HG02678 (cell line): ENCODE measurements around the gene CXCL14.
A peak's percentile ranks its signal among the peaks of the same experiment; 100 is the strongest.

Experiments
- ATAC-seq: cut with Tn5 transposase; IDR thresholded peaks from one replicate; pipeline ENCODE4 v1.9.1; 2021; ENCODE audit warnings: mild to moderate bottlenecking, moderate library complexity; ENCODE audit not compliant: unreplicated experiment

The CXCL14 gene

DNA sequence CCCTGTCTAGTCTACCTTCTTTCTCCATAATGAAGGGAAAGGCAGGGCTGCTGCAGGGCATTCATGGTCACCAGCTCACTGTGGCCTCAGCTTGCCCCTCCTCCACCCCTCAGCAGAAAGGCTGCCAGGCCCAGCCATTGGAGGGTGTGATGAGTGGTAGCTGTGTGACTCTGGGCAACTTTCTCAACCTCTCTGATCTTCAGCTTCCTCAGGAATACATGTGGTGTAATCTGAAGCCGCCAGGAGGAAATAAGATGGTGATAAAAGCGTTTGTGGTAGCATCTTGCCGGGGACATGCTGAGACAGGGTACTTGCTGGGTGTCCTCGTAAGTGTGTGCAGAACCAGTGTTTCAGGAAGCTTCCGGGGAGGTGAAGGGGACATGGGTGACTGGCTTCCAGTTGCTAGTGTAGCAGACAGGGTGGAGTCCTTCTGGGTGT, 9.8 kb downstream of the CXCL14 start:
- no peak for ATAC-seq

DNA sequence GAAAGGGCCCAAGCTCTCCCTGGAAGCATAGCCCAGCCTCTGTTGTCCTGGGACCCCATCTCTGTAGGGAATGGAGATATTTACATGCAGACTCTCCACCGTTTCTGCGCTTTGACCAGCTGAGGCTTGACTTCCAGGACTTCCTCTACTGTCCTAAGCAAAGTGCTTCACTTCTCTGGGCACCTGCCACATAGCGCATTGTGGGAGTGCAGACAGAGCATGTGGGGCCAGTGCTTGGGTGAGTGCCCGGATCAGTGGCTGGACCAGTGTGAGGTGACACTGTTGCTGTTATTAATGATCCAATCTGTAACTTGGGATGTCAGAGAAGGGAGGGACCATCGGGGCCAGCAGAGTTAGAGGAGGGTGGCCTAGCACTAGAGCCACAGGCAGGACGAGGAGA, 10.5 kb downstream of the CXCL14 start:
- no peak for ATAC-seq

DNA sequence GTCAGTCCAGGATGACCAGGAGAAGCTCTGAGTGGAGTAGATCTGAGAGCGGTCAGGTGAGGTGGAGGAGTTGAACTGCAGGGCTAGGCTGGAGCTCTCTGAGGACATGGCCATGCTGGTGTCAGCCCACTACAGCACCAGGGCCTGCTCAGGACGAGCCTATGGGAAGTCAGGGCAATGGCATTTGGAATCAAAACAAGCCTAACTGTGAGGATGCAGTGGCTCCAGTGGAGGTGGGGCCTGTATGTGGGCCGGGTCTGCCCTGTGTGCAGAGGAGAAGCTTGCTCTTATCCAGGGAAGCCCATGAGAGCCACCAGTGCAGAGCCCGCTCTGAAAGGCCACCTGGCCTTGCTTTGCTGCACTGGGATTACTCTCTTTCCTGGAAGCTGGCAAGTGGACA, 11.1 kb downstream of the CXCL14 start:
- ATAC-seq = no peak

DNA sequence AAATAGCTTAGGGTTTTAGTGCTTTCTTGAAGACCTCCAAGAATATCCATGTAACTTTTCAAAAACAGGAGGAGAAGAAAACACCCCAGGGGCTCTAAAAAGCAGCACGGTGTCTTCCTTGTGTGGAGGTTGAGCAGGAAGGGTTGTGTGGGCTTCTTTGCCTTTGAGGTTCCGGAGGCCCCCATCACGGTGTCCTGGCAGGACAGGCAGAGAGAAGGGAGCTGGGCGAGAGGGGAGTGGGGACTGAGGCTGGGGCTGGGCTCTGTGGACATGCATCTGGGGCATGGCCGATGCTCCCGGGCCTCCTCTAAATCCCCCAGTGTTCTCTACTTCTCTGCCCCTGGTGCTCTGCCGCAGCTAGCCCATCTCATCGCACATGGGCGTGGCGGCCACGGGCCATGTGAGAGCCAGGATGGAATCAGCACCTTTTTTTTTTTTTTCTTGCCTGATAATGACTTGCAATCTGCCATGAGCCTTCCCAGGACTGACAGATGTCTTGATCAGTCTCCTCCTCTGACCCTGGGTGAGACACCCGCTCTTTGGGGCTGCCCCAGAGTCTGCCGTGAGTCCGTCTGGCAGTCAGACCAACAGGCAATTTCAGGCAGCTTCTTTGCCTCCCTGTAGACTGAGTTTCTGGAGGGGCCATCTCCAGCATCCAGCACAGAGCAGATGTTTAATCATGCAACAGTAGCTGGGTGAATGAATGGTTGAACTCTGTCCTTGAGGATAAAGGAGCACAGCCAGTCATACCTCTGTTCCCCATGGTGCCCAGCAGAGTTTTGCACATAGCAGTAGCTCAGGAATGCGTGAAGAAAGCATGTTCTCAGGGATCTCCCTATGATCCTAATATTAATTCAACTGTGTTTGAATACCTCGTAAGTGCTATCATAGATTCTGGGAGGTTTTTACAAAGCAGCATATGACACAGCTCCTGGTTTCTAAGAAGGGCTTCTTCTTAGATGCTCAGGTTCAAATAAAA, 12.1 kb downstream of the CXCL14 start:
- no peak for ATAC-seq

DNA sequence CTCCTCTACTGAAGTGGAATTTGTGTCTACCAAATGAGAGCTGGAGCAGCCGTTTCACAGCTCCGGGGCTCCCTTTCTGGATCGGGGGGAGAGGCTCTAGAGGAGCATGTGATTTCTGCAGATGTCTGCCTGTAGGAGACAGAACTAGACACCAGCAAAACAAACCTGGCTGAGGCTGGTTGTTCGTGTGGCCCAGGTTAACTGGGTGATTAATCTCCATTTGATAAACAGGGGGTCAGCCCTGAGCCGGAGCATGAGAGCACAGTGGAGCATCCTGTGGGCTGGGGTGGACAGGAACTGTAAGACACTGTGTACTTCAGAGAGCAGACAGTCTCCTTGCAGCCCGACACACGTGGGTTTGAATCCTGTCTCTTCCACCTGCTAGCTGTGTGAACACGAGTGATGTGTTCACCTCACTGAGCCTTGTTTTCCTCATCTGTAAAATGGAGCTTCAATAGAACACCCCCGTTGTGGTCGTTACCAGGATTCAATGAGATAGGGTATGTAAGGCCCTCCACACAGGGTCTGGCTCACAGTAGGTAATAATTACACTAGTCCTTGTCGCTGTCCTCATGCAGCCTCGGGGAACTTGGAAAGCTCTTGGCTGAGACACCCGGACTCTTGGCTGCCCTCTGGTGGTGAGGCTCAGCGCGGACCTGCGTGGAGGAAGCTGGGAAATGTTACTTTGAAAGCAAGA, 12.9 kb downstream of the CXCL14 start:
- no peak for ATAC-seq

DNA sequence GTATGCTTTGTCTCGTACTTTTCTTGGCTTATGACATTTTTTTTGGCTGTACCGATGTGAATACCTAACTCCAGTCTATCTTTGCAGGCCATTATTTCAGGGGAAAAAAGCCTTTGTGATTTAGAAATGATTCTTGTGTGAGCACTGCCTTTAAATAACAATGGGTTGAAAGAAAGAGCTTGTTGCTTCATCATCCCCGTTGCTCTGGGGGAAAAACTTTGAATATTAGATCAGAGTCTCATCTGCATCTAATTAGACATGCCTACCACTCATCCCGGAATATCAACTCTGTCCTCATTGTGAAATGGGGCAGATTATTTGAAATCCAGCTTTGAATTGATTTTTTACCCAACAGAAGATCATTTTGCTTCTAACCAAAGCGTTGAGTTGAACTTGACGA, 13.5 kb downstream of the CXCL14 start:
- no peak for ATAC-seq

DNA sequence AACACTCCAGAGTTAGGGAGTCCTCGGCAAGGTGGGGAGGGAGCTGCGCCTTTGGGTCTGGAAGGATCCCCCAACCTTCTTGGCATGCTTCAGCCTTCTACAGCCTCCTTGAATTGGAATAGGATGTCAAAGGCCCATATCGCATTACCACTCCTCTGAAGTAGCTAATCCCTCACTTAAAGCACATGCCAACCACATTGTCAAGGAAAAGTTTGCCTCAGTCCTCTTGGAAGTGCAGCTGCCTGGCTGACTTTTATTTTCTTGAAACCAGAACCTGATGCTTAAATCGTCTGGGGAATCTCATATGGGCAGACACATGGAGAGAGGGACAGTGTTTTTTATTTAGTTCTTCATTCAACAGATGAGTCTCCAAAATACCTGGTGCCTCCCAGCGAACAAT, 14.5 kb downstream of the CXCL14 start:
- no peak for ATAC-seq

DNA sequence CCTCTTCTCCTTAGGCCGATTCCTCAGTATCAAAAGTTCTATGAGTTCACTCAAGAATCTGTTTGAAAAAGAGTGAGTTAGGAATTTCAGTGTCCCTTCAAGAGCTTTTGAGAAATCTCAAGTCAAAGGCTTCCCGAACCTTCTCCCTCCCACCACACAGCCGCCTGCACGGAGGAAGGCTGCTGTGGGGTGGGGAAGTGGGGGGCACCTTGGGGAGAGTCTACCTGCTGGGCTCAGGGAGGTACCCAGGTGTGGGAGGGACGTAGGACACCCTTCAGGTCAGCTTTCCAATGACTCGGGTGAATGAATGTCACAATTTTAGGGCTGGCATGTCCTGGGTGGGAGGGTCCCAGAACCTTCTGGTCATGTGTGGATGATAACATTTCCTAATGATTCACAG, 17.5 kb downstream of the CXCL14 start:
- ATAC-seq = no peak

DNA sequence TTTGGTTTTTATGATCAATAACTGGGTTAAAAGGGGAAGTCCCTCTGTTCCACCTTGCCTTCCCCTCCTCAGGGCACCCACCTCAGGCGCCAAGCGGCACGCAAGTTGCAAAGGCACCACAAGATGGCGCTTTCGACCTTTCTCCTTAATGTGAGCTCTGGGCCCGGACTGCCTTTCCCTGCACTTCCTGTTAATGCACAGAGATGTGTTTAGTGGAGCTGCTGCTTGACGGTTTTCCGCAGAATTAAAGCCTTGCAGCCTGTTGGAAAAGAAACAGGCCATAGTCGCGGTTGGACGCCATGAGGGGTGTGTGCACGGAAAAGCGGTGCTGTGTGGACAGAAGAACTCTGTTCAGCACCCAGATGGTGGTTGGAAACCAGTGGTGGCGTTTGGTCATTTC, 17.9 kb downstream of the CXCL14 start:
- ATAC-seq = peak; percentile 94

DNA sequence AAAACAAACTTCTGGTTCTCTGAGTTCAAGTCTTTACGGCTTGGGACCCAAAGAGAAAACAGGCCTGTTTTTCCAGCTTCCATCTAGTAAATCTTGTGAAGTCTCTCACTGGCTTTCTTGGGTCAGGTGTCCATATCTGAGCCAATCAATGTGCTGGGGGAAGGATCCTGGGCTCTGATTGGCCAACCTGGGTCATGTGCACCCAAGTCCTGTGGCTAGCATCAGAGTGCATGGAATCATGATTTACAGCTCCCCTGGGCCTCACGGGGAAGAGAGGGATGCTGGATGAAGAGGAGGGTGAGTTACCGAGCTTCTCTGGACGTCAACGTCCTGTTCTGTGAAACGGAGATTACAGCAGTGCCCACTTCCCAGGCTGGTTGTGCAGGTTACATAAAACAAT, 19.4 kb downstream of the CXCL14 start:
- ATAC-seq = no peak

DNA sequence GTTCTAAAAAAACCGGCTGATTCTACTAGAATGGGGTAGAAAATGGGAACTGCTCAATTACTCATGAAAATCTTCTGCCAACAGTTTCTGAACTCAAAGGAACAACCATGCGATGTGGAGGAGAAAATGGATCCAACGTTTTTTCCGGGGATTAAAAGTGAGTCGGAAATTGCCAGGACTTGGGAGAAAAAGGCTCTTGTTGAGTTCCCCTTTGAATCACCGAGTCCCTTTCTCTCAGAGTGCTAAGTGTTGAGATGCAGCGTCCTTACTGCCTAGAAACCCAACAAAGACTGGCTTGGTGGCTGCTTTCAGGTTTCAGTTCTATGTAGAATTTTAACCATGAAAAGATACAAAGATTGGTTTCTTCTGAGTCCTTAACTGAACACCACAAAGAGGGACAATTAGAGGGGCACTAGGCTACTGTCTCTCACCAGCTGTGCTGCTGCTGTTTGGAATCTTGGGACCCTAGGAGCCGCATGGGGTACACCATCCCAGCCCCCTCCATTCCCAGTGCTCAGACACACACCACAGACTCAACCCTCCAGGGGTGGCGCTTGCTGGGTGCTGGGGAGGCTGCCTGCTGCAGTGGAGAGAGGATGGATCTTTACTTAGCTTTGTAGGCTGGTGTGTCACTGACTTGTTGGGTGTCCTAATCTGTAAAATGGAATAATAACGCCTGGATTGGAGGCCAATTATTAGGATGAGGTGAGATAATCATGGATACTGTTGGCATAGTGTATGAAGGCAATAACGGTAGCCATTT, 21.5 kb downstream of the CXCL14 start:
- ATAC-seq = no peak

DNA sequence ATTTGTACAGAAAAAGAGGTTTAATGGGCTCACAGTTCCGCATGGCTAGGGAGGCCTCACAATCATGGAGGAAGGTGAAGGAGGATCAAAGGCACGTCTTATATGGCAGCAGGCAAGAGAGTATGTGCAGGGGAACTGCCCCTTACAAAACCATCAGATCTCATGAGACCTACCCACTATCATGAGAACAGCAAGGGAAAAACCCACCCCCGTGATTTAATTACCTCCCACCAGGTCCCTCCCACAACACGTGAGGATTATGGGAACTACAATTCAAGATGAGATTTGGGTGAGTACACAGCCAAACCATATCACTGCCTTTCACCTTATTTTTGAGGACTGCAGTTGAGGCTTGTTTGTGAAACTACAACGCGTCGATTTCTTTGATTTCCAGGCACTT, 22.2 kb downstream of the CXCL14 start:
- ATAC-seq = no peak

DNA sequence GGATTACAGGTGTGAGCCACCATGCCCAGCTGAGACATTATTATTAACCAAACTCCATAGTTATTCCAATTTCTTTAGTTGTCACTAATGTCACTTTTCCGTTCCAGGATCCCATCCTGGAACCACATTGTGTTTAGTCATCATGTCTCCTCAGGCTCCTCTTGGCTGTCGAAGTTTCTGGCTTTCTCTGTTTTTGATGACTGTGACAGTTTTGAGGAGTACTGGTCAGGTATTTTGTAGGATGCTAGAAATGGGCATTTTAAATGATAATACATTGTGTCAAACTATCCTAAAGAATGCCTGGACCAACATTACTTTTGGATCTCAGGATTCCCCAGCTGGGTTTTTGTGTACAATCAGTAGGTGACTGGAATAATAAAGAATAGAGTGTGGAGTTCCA, 23.3 kb downstream of the CXCL14 start:
- ATAC-seq = no peak

DNA sequence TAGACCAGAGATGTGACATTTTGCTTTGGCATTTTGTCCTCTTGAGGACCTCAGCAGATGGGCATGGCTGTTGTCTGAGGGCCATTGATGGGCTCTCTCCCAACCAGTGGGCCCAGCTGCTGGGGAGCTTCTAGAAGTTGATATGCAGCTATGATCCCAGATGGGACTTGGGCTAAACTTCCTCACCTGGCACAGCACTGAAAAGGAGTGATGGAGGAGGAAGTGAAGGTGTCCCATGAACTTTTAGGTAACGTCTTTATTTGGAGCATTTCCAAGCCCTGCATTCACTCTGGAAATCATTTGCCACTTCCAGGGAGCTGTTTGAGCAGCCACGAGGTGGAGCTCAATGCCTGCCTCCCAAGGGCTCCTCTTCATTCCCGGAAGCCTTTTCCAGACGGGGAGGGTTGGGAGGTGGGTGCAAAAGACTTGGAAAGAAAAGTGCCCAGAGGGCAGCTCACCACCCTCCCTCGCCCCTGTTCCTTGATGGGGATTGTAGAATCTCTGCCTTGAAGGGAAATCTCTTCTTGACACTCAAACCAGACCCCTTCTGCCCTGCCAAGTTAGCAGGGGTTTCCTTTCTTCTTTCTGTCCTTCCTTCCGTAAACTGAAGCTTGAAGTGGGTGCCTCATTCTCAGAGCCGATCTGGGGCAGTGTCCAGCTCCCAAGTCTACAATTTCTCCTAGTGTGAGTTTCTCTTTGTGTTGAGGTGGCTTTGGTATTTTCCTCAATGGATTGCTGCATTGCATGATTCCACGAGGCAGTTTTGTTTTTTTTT, 24.9 kb downstream of the CXCL14 start:
- ATAC-seq = no peak

DNA sequence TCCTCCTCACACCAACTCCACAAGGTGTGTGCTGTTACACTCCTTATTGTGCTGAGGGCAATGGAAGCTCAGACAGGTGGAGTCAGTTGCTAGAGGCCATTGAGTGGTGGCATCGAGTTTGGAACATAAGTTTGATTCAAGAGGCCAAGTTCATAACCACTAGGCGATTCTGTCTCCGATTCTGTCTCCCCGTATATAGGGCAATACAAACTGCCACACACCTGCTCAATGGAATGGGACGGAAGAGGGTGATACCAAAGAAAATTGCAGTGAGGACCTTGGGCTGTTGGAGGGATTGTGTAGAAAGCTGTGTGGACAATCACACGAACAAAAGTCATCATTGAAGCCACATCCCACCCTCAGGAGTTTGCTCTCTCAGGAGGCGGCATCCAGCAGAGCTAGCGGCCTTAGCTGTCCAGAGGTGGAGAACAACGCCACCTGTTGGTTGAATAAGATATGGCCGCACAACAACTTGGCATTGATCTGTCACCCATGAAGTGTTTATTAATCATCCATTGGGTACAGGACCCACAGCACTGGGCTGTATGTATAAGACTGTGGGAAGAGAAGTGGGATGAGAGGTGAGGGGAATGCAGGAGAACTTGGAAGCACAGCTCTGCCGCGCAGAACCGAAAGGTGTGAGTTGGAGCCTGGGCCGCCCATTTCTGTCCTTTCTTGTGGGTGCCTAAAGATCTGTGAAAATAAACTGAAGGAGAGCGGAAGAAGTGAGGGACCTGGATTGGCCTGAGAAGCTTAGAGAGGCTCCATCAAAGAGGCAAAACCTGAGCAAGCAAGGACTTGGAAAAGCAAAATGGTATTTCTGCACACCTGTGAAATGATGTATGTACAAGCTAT, 27.0 kb downstream of the CXCL14 start:
- peak; percentile 62 for ATAC-seq

DNA sequence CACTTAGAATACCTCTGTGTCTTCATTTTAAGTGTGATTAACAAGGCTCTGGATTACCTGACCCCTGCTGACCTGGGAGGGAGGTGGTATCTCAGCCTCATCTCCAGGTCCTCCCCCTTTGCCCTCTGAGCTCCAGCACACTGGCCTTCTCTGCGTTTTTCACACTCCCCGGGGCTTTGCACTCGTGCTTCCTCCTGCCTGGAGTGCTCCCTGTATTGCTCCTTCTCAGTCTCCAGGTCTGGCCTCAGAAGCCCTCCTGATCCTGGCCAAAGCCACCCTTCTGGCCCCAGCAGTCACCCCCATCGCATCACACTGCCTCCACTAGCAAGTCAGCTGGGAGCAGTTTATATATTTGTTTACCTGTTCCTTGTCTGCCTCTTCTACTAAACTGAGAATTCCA, 29.4 kb downstream of the CXCL14 start:
- ATAC-seq = no peak

DNA sequence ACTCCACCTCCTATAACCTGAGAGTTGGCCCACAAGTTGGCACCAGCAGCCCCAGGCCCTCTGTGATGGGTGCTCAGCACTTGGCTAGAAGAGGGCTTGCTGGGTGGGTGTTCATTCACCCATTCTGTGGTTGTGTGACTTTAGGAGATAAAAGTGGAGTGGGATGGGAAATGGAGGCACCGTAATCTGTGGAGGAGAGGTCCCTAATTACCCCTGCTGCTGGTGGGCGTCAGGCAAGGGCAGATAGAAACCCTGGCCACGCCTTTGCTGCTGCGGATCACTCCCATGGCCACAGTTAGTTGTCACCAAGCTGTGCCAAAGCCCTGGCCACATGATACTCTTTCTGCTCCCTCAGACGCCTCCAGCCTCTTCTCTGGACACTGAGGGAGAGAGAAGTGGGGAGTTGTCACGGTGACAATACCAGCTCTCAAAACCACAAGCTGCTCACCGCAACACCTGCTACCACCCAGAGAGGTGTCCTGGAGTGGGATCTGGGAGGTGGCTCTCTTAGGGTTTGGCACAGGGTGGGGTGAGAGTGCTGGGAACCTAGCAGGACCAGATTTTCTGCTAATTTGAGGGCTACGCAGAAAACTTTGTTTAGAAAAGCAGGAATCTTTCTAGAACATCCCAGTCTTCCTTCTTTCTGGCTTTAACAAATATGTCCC, 31.1 kb downstream of the CXCL14 start:
- no peak for ATAC-seq

DNA sequence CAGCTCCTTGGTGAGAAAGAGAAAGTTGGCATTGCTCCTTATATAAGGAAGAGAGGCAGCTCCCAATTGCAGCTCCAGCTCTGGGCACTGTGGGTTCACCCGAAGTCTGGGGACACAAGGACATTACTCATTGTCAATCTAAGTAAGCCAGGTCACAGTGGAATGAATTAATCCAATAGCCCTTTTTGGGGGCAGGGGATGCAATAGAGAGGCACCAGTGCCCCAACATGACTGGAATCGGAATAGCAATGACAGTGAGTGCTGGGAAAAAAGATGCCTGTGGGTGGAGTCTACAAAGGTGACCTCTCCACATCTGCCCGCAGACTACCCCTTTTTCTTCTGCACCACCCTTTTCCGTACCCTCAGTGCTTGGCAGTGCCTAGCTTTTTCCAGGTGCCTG, 31.9 kb downstream of the CXCL14 start:
- ATAC-seq = no peak

DNA sequence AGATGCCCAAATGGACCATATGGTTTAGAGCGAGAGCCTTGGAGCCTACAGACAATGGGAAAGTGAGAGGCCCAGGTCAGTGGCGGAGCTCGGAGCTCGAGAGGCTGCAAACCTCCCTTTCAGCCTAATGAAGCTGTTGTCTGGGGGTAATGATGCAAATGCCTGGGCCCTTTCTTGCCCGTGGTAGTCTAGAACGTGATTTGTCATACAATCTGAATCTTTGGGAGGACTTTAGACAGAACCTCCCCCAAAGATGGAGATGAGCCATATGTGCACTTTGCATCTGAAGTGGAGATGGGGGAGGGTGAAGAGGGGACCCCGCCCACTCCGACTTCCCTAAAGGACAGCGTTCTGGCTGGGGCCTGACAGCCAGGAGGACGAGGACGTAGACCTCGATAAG, 32.7 kb downstream of the CXCL14 start:
- no peak for ATAC-seq
